Measurements from ENCODE around the gene IRX6.

The IRX6 gene

DNA sequence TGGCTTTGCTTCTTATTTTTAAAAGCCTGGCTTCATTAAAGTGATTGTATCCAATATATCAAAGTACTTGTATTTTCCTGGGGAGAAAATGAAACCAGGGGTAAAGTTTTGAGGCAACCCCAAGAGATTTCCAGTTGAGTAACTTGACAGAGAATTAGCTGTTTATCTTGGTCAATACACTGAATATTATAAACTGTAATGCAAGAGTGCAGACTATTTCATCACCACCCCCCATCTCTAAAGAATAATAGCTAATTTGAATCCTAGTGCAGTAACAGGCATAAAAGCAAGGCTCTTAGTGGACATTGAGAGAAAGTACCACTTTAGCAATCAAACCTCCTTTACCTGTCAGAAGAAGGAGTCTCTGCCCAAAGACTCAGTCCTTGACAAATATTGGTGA is 27.0 kb downstream of the IRX6 start:
- Histone ChIP-seq H3K27me3 (peaks cover 29% of the 10 kb centered on the region), H3K4me3 (ENCODE audit: low read depth in 1 of 2, low read length in 1 of 2) (no peak overlapping the region), H3K27ac (no peak overlapping the region), H3K36me3 (no peaks in the 10 kb centered on the region), H3K4me1 (ENCODE audit: control insufficient read depth in 1 of 2, insufficient read depth in 1 of 2, low read depth in 1 of 2, low read length in 1 of 2) (no peaks in the 10 kb centered on the region), H3K9me3 (no peaks in the 10 kb centered on the region)
- no peak for TF ChIP-seq CTCF (IDR thresholded peaks at IDR 0.05)

DNA sequence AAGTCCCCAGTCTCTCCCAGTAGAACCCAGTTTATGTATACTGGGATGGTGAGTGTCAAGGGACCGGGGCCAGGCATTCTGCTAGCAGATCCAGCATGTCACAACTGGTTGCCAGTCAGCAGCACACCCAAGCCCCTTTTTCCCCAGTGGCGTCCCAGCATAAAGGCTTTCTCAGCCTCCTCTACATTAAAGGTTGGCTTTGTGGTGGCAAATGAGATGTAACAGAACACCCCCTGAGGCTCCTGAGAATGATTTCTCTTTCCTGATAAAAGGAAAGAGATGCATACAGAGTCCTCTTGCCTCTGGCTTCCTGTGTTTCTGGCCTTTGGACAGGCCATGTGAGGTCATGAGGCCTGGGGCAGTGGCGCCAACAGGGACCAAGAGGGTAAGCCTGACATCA is 27.9 kb downstream of the IRX6 start:
- Histone ChIP-seq H3K4me3 (ENCODE audit: low read depth in 1 of 2, low read length in 1 of 2) (no peak overlapping the region), H3K9me3 (no peaks in the 10 kb centered on the region), H3K36me3 (no peaks in the 10 kb centered on the region), H3K27me3 (peaks cover 25% of the 10 kb centered on the region), H3K27ac (no peak overlapping the region), H3K4me1 (ENCODE audit: control insufficient read depth in 1 of 2, insufficient read depth in 1 of 2, low read depth in 1 of 2, low read length in 1 of 2) (no peaks in the 10 kb centered on the region)
- no peak for TF ChIP-seq CTCF (IDR thresholded peaks at IDR 0.05)

DNA sequence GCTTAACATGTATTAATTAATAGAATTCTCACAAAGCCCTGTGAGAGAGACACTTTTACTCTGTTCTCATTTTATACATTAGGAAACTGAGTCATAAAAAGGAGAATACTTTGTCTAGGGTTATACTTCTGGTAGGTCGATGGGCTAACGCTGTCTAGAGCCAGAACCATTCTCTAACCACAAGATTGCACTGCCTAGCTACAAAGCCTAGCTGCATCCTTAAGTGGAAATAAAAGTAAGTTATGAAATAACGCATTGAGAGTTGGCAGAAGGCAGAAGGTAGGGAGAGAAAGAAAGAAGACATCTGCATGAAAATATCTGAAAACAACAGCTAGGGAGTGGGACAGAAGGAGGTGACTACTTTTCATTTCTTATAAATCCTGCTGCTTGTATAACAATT is 33.2 kb downstream of the IRX6 start:
- no peaks in the 10 kb centered on the region for H3K36me3 ChIP-seq
- no peak overlapping the region for H3K27ac ChIP-seq
- TF ChIP-seq CTCF (IDR thresholded peaks at IDR 0.05): no peak
- peaks cover 36% of the 10 kb centered on the region for H3K27me3 ChIP-seq
- H3K4me3 ChIP-seq (ENCODE audit: low read depth in 1 of 2, low read length in 1 of 2): no peak overlapping the region
- no peaks in the 10 kb centered on the region for H3K9me3 ChIP-seq
- no peaks in the 10 kb centered on the region for H3K4me1 ChIP-seq (ENCODE audit: control insufficient read depth in 1 of 2, insufficient read depth in 1 of 2, low read depth in 1 of 2, low read length in 1 of 2)

GRCh38 chr16:55359946-55360345 is 35.9 kb downstream of the IRX6 start:
- no peak for TF ChIP-seq CTCF (IDR thresholded peaks at IDR 0.05)
- H3K9me3 ChIP-seq: no peaks in the 10 kb centered on the region
- H3K36me3 ChIP-seq: no peaks in the 10 kb centered on the region
- H3K4me1 ChIP-seq (ENCODE audit: control insufficient read depth in 1 of 2, insufficient read depth in 1 of 2, low read depth in 1 of 2, low read length in 1 of 2): no peaks in the 10 kb centered on the region
- H3K4me3 ChIP-seq (ENCODE audit: low read depth in 1 of 2, low read length in 1 of 2): no peak overlapping the region
- no peak overlapping the region for H3K27ac ChIP-seq
- H3K27me3 ChIP-seq: peaks cover 47% of the 10 kb centered on the region

DNA sequence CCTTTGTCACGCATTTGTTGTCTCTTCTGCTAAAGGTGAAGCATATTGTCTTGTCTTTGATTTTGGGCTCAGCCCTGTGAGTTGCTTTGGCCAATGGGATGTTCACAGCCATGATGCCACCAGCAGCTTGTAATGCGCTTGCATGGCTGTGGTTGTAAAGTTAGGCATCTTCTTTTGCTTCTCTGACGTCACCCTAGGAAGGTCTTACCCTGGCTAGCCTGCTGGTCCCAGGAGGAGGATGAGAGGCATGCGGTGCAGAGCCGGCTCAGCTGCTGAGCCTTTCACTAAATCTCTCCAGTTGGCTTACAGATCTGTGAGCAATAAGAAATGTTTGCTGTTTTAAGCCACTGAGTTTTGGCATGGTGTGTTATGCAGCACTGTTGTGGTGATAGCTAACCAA is 40.8 kb downstream of the IRX6 start:
- Histone ChIP-seq H3K27ac (no peak overlapping the region), H3K27me3 (peaks cover 93% of the 10 kb centered on the region), H3K36me3 (no peaks in the 10 kb centered on the region), H3K9me3 (no peaks in the 10 kb centered on the region), H3K4me1 (ENCODE audit: control insufficient read depth in 1 of 2, insufficient read depth in 1 of 2, low read depth in 1 of 2, low read length in 1 of 2) (no peaks in the 10 kb centered on the region), H3K4me3 (ENCODE audit: low read depth in 1 of 2, low read length in 1 of 2) (no peak overlapping the region)
- no peak for TF ChIP-seq CTCF (IDR thresholded peaks at IDR 0.05)

- no peaks in the 10 kb centered on the region for H3K36me3 ChIP-seq
- no peak overlapping the region for H3K4me3 ChIP-seq (ENCODE audit: low read depth in 1 of 2, low read length in 1 of 2)
- peaks cover 96% of the 10 kb centered on the region for H3K27me3 ChIP-seq
- H3K27ac ChIP-seq: no peak overlapping the region
- no peak for TF ChIP-seq CTCF (IDR thresholded peaks at IDR 0.05)
- no peaks in the 10 kb centered on the region for H3K4me1 ChIP-seq (ENCODE audit: control insufficient read depth in 1 of 2, insufficient read depth in 1 of 2, low read depth in 1 of 2, low read length in 1 of 2)
- H3K9me3 ChIP-seq: no peaks in the 10 kb centered on the region
These were observed 43.4 kb downstream of the IRX6 start for GRCh38 chr16:55367301-55367811.

All from neutrophil (primary cell).